ENCODE results near the gene EPHB2.

DNA sequence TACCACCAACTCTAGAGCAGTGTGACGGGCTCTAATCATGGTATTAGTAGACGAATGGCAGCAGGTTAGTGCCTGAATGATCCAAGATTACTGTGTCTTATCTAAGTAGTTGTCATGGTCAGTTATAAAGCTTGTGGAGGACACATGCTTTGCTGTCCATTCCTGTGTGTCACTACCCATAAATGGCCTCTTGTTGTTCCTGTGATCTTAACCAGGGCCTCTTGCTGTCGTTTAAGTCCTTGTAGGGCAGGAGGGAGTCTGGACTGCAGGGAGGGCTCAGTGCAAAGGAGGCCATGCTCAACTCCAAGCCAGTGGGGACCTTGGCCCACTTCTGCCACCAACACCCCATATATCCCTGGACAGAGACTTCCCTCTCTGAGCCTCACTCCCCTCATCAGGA is 130.5 kb downstream of the EPHB2 start:
- TF ChIP-seq EZH2phosphoT487 (IDR thresholded peaks at IDR 0.05; ENCODE audit: insufficient read depth, low read depth) (no peak), EZH2 (IDR thresholded peaks at IDR 0.05; ENCODE audit: insufficient read depth, poor library complexity, severe bottlenecking) (no peak)

All from GM23248 (cell line).